Measurements from ENCODE around the gene ISG15.

The ISG15 gene

DNA sequence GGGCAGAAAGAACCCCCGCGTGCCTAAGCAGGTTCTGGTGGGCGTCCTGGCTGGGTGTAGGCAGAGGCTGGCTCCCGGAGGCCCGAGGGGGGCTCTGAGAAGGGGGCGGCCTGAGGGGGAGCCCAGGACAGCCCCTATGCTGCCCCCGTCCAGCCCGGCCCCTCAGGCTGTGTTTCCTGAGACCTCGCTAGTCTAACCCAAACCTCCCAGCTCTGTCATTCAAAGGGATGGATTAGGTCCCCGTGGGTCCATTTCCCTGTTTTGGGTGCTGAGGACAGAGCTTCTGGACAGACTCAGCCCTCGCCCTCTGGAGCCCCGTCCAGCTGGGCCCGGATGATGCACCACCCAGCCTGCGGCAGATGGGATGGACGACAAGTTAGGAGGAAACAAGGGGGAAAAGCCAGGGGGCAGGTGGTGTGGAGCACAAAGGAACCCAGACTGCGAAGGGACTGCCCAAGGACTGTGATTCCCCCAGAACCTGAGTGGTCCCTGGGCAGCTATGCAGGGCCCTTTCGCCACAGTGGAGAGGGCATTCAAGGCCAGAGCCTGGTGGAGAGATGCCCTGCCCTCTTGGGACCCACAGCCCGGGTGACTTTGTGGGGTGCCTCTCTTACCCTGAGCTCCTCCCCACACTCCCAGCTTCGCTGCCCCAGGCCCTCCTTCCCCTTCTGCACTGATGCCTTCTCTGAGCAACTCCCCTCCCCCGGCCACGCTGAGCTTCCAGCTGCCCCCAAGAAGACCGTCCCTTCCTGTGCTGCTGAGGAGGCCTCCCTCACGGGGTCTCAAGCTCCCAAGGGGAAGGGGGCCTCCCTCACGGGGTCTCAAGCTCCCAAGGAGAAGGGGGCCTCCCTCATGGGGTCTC is 16.2 kb upstream of the ISG15 start:
- no peak overlapping the region for H3K27ac ChIP-seq (ENCODE audit: low read depth, low read length)
- no peak overlapping the region for H3K4me3 ChIP-seq (ENCODE audit: low read depth, low read length)
- H3K27me3 ChIP-seq (ENCODE audit: control insufficient read depth, insufficient read depth, low read length): peaks cover 91% of the 10 kb centered on the region
- peaks cover 18% of the 10 kb centered on the region for H3K4me1 ChIP-seq (ENCODE audit: control insufficient read depth, insufficient read depth, low read length)
- peaks cover 4% of the 10 kb centered on the region for H3K9me3 ChIP-seq (ENCODE audit: control insufficient read depth, insufficient read depth, low read depth, low read length)
- H3K36me3 ChIP-seq (ENCODE audit: control insufficient read depth, insufficient read depth, low read length): no peaks in the 10 kb centered on the region
- no peak overlapping the region for H3K9ac ChIP-seq (ENCODE audit: low read length)

- peaks cover 4% of the 10 kb centered on the region for H3K9me3 ChIP-seq (ENCODE audit: control insufficient read depth, insufficient read depth, low read depth, low read length)
- no peak overlapping the region for H3K9ac ChIP-seq (ENCODE audit: low read length)
- no peak overlapping the region for H3K4me3 ChIP-seq (ENCODE audit: low read depth, low read length)
- H3K27ac ChIP-seq (ENCODE audit: low read depth, low read length): no peak overlapping the region
- H3K4me1 ChIP-seq (ENCODE audit: control insufficient read depth, insufficient read depth, low read length): peaks cover 18% of the 10 kb centered on the region
- no peaks in the 10 kb centered on the region for H3K36me3 ChIP-seq (ENCODE audit: control insufficient read depth, insufficient read depth, low read length)
- H3K27me3 ChIP-seq (ENCODE audit: control insufficient read depth, insufficient read depth, low read length): peaks cover 90% of the 10 kb centered on the region
These were observed 15.6 kb upstream of the ISG15 start for GRCh38 chr1:997713-997992.

DNA sequence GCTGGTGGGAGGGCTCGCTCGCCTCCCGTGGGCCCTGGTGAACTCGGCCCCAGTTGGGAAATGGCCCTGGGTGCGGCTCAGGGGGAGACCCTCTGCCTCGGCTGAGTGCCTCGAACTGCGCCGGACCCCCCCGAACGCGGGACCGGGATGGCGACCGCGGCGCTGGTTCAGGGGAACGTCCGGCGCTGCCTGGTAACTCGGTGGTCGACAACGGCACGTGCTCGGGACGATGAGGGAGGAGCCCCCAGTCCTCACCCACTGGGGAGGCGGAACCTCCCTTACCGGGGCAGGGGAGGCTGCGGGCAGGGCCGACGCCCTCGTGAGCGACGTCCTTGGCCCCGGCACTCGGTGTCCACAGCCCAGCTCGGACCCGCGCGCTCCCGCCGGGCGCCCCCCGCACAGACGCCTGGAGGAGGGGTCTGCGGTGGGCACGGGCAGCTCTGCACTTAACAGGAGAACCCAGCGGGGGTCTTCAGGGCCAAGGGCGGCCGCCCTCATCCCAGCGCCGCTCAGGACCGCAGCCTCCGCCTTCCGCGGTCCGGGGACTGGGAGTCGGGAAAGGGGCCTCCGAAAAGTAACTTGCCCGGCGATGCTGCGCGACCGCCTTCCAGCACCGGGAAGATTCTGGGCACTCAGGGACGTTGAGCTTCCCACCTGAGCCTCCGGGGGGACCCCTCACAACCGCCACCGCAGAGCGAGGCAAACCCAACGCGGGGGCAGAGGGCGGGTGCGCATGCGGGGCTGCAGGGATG is 15.1 kb upstream of the ISG15 start:
- peaks cover 90% of the 10 kb centered on the region for H3K27me3 ChIP-seq (ENCODE audit: control insufficient read depth, insufficient read depth, low read length)
- H3K9ac ChIP-seq (ENCODE audit: low read length): peak overlapping the region; percentile 37
- H3K36me3 ChIP-seq (ENCODE audit: control insufficient read depth, insufficient read depth, low read length): no peaks in the 10 kb centered on the region
- peaks cover 19% of the 10 kb centered on the region for H3K4me1 ChIP-seq (ENCODE audit: control insufficient read depth, insufficient read depth, low read length)
- H3K4me3 ChIP-seq (ENCODE audit: low read depth, low read length): peak overlapping the region; percentile 54
- H3K9me3 ChIP-seq (ENCODE audit: control insufficient read depth, insufficient read depth, low read depth, low read length): peaks cover 2% of the 10 kb centered on the region
- H3K27ac ChIP-seq (ENCODE audit: low read depth, low read length): no peak overlapping the region

DNA sequence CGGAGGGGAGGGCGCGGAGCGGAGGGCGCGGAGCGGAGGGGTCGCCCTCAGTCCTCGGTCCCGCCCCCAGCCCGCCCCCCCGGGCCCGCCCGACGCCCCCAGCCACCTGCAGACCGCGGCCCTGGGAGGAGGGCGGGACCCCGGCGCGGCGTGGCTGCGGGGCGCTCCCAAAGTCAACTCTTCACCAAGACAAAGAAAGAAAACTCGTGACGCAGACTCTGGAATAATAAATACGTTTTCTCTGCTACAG is 14.6 kb upstream of the ISG15 start:
- Histone ChIP-seq H3K4me3 (ENCODE audit: low read depth, low read length) (peak overlapping the region; percentile 67), H3K4me1 (ENCODE audit: control insufficient read depth, insufficient read depth, low read length) (peaks cover 24% of the 10 kb centered on the region)

DNA sequence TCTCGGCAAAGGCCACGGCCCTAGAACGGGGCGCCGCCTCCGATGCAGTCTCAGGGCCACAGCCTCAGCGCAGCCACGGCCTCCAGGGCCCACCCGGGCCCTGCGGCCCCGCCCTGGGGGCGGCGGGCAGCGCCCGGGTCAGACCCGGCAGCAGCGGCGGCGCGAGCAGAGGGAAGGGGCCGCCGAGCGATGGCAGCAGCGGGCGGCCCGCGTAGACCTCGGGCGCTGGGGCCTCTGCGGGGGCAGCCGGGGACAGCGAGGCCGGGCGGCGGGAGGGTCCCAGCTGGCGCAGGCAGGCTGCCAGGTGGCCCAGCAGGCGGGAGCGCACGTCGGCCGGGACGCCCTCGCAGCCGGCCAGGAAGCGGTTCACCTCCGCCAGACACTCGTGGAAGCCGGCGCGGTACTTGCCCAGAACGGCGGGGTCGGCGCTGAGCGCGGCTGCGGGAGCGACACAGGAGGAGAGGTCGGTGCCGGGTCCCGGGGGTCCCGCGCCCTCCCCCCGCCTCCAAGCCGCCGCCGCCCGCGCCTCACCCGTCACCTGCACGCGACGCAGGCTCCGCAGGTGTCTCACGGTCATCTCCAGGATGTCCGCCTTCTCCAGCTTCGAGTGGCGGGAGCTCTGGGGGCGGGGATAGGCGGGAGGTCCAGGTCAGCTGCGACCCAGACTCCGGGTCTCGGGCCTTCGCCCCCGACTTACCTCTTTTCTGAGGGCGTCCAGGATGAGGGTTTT is 14.1 kb upstream of the ISG15 start:
- Histone ChIP-seq H3K27me3 (ENCODE audit: control insufficient read depth, insufficient read depth, low read length) (peaks cover 89% of the 10 kb centered on the region), H3K9me3 (ENCODE audit: control insufficient read depth, insufficient read depth, low read depth, low read length) (no peaks in the 10 kb centered on the region), H3K27ac (ENCODE audit: low read depth, low read length) (no peak overlapping the region), H3K9ac (ENCODE audit: low read length) (peak overlapping the region; percentile 31), H3K36me3 (ENCODE audit: control insufficient read depth, insufficient read depth, low read length) (no peaks in the 10 kb centered on the region), H3K4me1 (ENCODE audit: control insufficient read depth, insufficient read depth, low read length) (peaks cover 28% of the 10 kb centered on the region), H3K4me3 (ENCODE audit: low read depth, low read length) (peak overlapping the region; percentile 67)

More for the DNA sequence above, 14.6 kb upstream of the ISG15 start:
- no peaks in the 10 kb centered on the region for H3K9me3 ChIP-seq (ENCODE audit: control insufficient read depth, insufficient read depth, low read depth, low read length)
- peaks cover 90% of the 10 kb centered on the region for H3K27me3 ChIP-seq (ENCODE audit: control insufficient read depth, insufficient read depth, low read length)
- no peaks in the 10 kb centered on the region for H3K36me3 ChIP-seq (ENCODE audit: control insufficient read depth, insufficient read depth, low read length)
- no peak overlapping the region for H3K27ac ChIP-seq (ENCODE audit: low read depth, low read length)
- H3K9ac ChIP-seq (ENCODE audit: low read length): peak overlapping the region; percentile 37

- H3K27me3 ChIP-seq (ENCODE audit: control insufficient read depth, insufficient read depth, low read length): peaks cover 89% of the 10 kb centered on the region
- no peaks in the 10 kb centered on the region for H3K36me3 ChIP-seq (ENCODE audit: control insufficient read depth, insufficient read depth, low read length)
- peak within 1 kb of the TSS; percentile 51; the same call in 1 of the 2 replicates for H3K27ac ChIP-seq (ENCODE audit: low read depth, low read length)
- peaks cover 34% of the 10 kb centered on the region for H3K4me1 ChIP-seq (ENCODE audit: control insufficient read depth, insufficient read depth, low read length)
- H3K4me3 ChIP-seq (ENCODE audit: low read depth, low read length): peak within 1 kb of the TSS; percentile 67
- peak within 1 kb of the TSS; percentile 77 for H3K9ac ChIP-seq (ENCODE audit: low read length)
- H3K9me3 ChIP-seq (ENCODE audit: control insufficient read depth, insufficient read depth, low read depth, low read length): no peaks in the 10 kb centered on the region
These were observed 13.5 kb upstream of the ISG15 start, which contains the start of gene HES4 for GRCh38 chr1:999725-1000356. Gene HES4 (minus strand): TSS chr1:1000097. CDS start chr1:999973, 124 bp downstream.

- Histone ChIP-seq H3K27ac (ENCODE audit: low read depth, low read length) (peak overlapping the region; percentile 51; the same call in 1 of the 2 replicates), H3K9me3 (ENCODE audit: control insufficient read depth, insufficient read depth, low read depth, low read length) (no peaks in the 10 kb centered on the region), H3K9ac (ENCODE audit: low read length) (peak overlapping the region; percentile 77), H3K4me1 (ENCODE audit: control insufficient read depth, insufficient read depth, low read length) (peaks cover 41% of the 10 kb centered on the region), H3K36me3 (ENCODE audit: control insufficient read depth, insufficient read depth, low read length) (no peaks in the 10 kb centered on the region), H3K27me3 (ENCODE audit: control insufficient read depth, insufficient read depth, low read length) (peaks cover 83% of the 10 kb centered on the region), H3K4me3 (ENCODE audit: low read depth, low read length) (peak overlapping the region; percentile 67)
These were observed 12.8 kb upstream of the ISG15 start for GRCh38 chr1:1000357-1001056.

GRCh38 chr1:1001057-1001783 is 12.1 kb upstream of the ISG15 start:
- H3K27me3 ChIP-seq (ENCODE audit: control insufficient read depth, insufficient read depth, low read length): peaks cover 76% of the 10 kb centered on the region
- H3K9ac ChIP-seq (ENCODE audit: low read length): peak overlapping the region; percentile 10

GRCh38 chr1:1003618-1004419 is 9.5 kb upstream of the ISG15 start:
- H3K4me3 ChIP-seq (ENCODE audit: low read depth, low read length): no peak overlapping the region
- no peaks in the 10 kb centered on the region for H3K36me3 ChIP-seq (ENCODE audit: control insufficient read depth, insufficient read depth, low read length)
- H3K9ac ChIP-seq (ENCODE audit: low read length): no peak overlapping the region
- no peak overlapping the region for H3K27ac ChIP-seq (ENCODE audit: low read depth, low read length)
- peaks cover 35% of the 10 kb centered on the region for H3K4me1 ChIP-seq (ENCODE audit: control insufficient read depth, insufficient read depth, low read length)
- H3K9me3 ChIP-seq (ENCODE audit: control insufficient read depth, insufficient read depth, low read depth, low read length): no peaks in the 10 kb centered on the region
- H3K27me3 ChIP-seq (ENCODE audit: control insufficient read depth, insufficient read depth, low read length): peaks cover 52% of the 10 kb centered on the region

More at GRCh38 chr1:1001057-1001783, 12.1 kb upstream of the ISG15 start:
- Histone ChIP-seq H3K9me3 (ENCODE audit: control insufficient read depth, insufficient read depth, low read depth, low read length) (no peaks in the 10 kb centered on the region), H3K4me1 (ENCODE audit: control insufficient read depth, insufficient read depth, low read length) (peaks cover 45% of the 10 kb centered on the region), H3K27ac (ENCODE audit: low read depth, low read length) (no peak overlapping the region), H3K4me3 (ENCODE audit: low read depth, low read length) (peak overlapping the region; percentile 67), H3K36me3 (ENCODE audit: control insufficient read depth, insufficient read depth, low read length) (no peaks in the 10 kb centered on the region)

Measured in HUES6 (cell line).